MCF 10A (cell line): ENCODE data around the gene ZNF418. TPM values are rescaled to one million over a fixed set of nuclear protein-coding genes. Genes with fewer than 3 reads are reported as not detected.

Source experiments
- BruUV-seq: library from RNA; stranded (reverse); fragments of 400-500 nt; replicated peaks from 2 replicates; lab custom pipeline; 2021; lab: Mats Ljungman, UMichigan
- CTCF ChIA-PET: fragments of 300-600 bp; sonication (Branson Sonifier 250); formaldehyde crosslinking; extraction: SDS; loops from one replicate; lab custom pipeline; 2021; ENCODE audit warnings: antibody characterized with exemption, inconsistent platforms; lab: Yijun Ruan, JAX
- POLR2A ChIA-PET: fragments of 300-600, 350-650 bp; sonication (Branson Sonifier 250); formaldehyde crosslinking; extraction: SDS; loops from one replicate; lab custom pipeline; 2020; ENCODE audit warnings: antibody characterized with exemption, inconsistent platforms; lab: Yijun Ruan, JAX
- DNase-seq: peaks from one replicate; pipeline ENCODE4 v3.0.0-alpha.2; 2018; ENCODE audit not compliant: unreplicated experiment
- H3K27ac Mint-ChIP-seq: one replicate; pipeline ENCODE4 v1.8.0; 2022; ENCODE audit warnings: mild to moderate bottlenecking, low read depth, mixed read lengths; ENCODE audit not compliant: unreplicated experiment
- H3K27me3 Mint-ChIP-seq: one replicate; pipeline ENCODE4 v1.8.0; 2022; ENCODE audit warnings: mixed read lengths; ENCODE audit not compliant: insufficient read depth, unreplicated experiment
- H3K36me3 Mint-ChIP-seq: one replicate; pipeline ENCODE4 v1.8.0; 2022; ENCODE audit warnings: mild to moderate bottlenecking, moderate library complexity, mixed read lengths; ENCODE audit not compliant: insufficient read depth, unreplicated experiment
- H3K4me1 Mint-ChIP-seq: one replicate; pipeline ENCODE4 v1.8.0; 2022; ENCODE audit warnings: mixed read lengths; ENCODE audit not compliant: insufficient read depth, unreplicated experiment
- H3K4me3 Mint-ChIP-seq: one replicate; pipeline ENCODE4 v1.8.0; 2022; ENCODE audit warnings: mild to moderate bottlenecking, moderate library complexity, mixed read lengths; ENCODE audit not compliant: unreplicated experiment
- H3K9me3 Mint-ChIP-seq: one replicate; pipeline ENCODE4 v1.8.0; 2022; ENCODE audit warnings: mixed read lengths; ENCODE audit not compliant: unreplicated experiment
- CTCF ChIP-seq: fragments of 200-600 bp; IDR thresholded peaks from one replicate; pipeline ENCODE4 v1.8.0; 2022; ENCODE audit warnings: antibody characterized with exemption, mild to moderate bottlenecking; ENCODE audit not compliant: unreplicated experiment
- intact Hi-C: fragments of 100-400 bp; cut with micrococcal nuclease; formaldehyde crosslinking; loops from 2 replicates; pipeline ENCODE4 v1.14.1; 2022
- total RNA-seq: library from RNA; stranded (reverse); gene quantifications from 2 replicates; pipeline ENCODE4 v1.2.3, GENCODE V29; 2022

The ZNF418 gene
- total RNA-seq, 1 experiment from 2014 or later, result not detected

DNA sequence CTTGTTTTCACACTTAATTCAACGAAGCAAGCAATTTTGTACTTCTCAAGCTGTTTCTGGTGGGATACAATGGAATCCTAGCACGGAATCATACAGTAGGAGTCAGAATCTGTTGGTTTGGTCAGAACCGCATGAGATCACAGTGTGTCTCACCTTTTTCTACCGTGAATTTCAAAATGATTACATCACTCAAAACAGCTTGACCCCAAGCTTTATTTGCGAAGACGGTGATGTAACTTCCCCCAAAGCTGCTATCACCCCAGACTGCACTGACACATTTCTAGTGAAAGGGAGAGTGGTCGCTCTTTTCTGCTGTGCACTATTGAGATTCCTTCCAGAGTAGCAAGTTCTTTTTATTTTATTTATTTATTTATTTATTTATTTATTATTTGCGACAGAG is 29.6 kb upstream of the ZNF418 start:
- no peaks in the 10 kb centered on the region for H3K36me3 Mint-ChIP-seq
- no peak for TF ChIP-seq CTCF
- no peak overlapping the region for H3K4me3 Mint-ChIP-seq
- no peak for DNase-seq
- intact Hi-C loops, result no loop called here
- no peak overlapping the region for H3K27ac Mint-ChIP-seq
- H3K9me3 Mint-ChIP-seq, result peaks cover 20% of the 10 kb centered on the region
- ChIA-PET CTCF (interaction anchor here (0.6 kb wide), 1 partner anchor 542 kb away, joined by 3 read pairs; no protein-coding TSS in a partner anchor), POLR2A (interaction anchor here (0.6 kb wide), 1 partner anchor 13 kb away, joined by 4 read pairs; no protein-coding TSS in a partner anchor)
- H3K4me1 Mint-ChIP-seq, result no peaks in the 10 kb centered on the region
- BruUV-seq, result no TSS peak
- H3K27me3 Mint-ChIP-seq, result no peaks in the 10 kb centered on the region

DNA sequence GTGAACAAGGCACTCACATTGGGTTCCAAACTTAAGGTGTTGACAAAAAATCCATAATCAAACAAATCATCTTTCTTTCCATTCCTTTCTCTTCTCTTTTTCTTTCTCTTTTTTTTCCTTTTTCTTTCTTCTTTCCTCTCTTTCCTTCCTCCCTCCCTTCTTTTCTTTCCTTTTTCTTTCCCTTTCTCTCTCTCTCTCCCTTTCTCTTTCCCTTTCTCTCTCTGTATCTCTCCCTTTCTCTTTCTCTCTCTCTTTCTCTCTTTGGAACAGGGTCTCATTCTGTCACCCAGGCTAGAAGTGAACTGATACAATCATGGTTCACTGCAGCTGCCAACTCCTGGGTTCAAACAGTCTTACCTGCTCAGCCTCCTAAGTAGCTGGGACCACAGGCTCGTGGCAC is 26.6 kb upstream of the ZNF418 start:
- H3K27me3 Mint-ChIP-seq, result no peaks in the 10 kb centered on the region
- no TSS peak for BruUV-seq
- peaks cover 16% of the 10 kb centered on the region for H3K9me3 Mint-ChIP-seq
- no peak overlapping the region for H3K27ac Mint-ChIP-seq
- no peak overlapping the region for H3K4me3 Mint-ChIP-seq
- DNase-seq, result no peak
- H3K36me3 Mint-ChIP-seq, result peaks cover 3% of the 10 kb centered on the region
- POLR2A ChIA-PET, result no interaction called here
- CTCF ChIA-PET, result no interaction called here
- intact Hi-C loops, result no loop called here
- TF ChIP-seq CTCF, result no peak
- H3K4me1 Mint-ChIP-seq, result no peaks in the 10 kb centered on the region

- CTCF ChIA-PET, result no interaction called here
- POLR2A ChIA-PET, result no interaction called here
- H3K9me3 Mint-ChIP-seq, result peaks cover 36% of the 10 kb centered on the region
- no peaks in the 10 kb centered on the region for H3K27me3 Mint-ChIP-seq
- intact Hi-C loops, result no loop called here
- H3K4me3 Mint-ChIP-seq, result no peak overlapping the region
- TF ChIP-seq CTCF, result no peak
- H3K4me1 Mint-ChIP-seq, result no peaks in the 10 kb centered on the region
- no peak overlapping the region for H3K27ac Mint-ChIP-seq
- BruUV-seq, result no TSS peak
- DNase-seq, result no peak
- H3K36me3 Mint-ChIP-seq, result peaks cover 7% of the 10 kb centered on the region
Observed at GRCh38 chr19:57954996-57955395, 19.8 kb upstream of the ZNF418 start.

DNA sequence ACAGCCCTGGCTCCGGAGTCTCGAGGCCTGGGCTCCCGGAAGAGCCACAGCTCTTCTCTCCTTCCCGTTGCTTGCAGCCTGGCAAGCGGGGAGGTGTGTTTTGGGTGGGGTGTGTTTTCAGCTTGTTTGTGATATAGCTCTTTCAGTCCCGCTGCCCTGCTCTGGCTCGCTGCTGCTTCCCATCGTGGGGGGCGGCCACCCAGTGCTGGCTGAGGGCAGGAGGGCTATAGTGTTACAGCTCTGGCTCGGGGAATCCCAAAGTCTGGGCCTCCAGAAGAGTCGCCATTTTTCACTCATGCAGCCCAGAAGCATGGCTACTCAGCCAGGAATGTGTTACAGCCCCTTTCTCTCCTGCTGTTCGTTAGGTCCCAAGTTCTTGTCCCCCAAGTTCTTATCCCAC is 14.5 kb upstream of the ZNF418 start:
- CTCF ChIA-PET, result no interaction called here
- H3K9me3 Mint-ChIP-seq, result peaks cover 41% of the 10 kb centered on the region

More for the DNA sequence above, 14.5 kb upstream of the ZNF418 start:
- Mint-ChIP-seq H3K4me1 (no peaks in the 10 kb centered on the region), H3K4me3 (no peak overlapping the region), H3K27me3 (no peaks in the 10 kb centered on the region), H3K36me3 (no peaks in the 10 kb centered on the region), H3K27ac (no peak overlapping the region)
- no peak for TF ChIP-seq CTCF
- intact Hi-C loops, result no loop called here
- BruUV-seq, result no TSS peak
- no peak for DNase-seq
- POLR2A ChIA-PET, result no interaction called here
